Measurements from ENCODE around the gene NGFR.

NGFR gene

DNA sequence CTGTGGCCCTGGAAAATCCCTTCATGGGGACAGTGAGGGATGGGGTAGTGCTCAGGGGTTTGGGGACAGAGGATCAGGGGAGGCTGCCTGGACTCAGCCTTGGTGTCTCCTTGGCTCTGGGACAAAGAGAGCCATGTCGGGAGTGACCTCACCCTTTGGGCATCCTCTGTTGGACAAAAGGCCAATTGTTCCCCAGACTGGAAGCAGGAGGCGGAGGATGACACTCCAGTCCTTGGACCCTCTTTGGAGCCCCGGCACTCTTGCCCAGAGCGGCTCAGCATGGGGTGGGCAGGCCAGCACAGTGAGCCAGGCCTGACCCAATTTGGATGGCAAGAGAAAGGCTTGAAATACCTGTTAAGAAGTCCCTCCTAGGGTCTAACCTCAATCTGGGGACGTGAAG, 41.0 kb upstream of the NGFR start:
- no peak overlapping the region for H3K4me2 ChIP-seq (ENCODE audit: low read depth, low read length, poor library complexity, severe bottlenecking)
- no peaks in the 10 kb centered on the region for H3K9me2 ChIP-seq (replicated peaks; ENCODE audit: insufficient read depth, low read length)
- no peaks in the 10 kb centered on the region for H3K27me3 ChIP-seq (ENCODE audit: low read length)
- H2AFZ ChIP-seq (ENCODE audit: low read depth, low read length, severe bottlenecking): no peak overlapping the region
- no peaks in the 10 kb centered on the region for H4K20me1 ChIP-seq (ENCODE audit: low read depth, low read length)
- H3K9ac ChIP-seq (ENCODE audit: low read length): no peak overlapping the region
- no peaks in the 10 kb centered on the region for H3K79me2 ChIP-seq (ENCODE audit: insufficient read depth, low read length)
- H3K9me3 ChIP-seq (ENCODE audit: insufficient read depth, low read length): no peaks in the 10 kb centered on the region
- H3K36me3 ChIP-seq (ENCODE audit: low read length): no peaks in the 10 kb centered on the region
- no peaks in the 10 kb centered on the region for H3F3A ChIP-seq (ENCODE audit: insufficient read depth)
- TF ChIP-seq, protein P1, sequence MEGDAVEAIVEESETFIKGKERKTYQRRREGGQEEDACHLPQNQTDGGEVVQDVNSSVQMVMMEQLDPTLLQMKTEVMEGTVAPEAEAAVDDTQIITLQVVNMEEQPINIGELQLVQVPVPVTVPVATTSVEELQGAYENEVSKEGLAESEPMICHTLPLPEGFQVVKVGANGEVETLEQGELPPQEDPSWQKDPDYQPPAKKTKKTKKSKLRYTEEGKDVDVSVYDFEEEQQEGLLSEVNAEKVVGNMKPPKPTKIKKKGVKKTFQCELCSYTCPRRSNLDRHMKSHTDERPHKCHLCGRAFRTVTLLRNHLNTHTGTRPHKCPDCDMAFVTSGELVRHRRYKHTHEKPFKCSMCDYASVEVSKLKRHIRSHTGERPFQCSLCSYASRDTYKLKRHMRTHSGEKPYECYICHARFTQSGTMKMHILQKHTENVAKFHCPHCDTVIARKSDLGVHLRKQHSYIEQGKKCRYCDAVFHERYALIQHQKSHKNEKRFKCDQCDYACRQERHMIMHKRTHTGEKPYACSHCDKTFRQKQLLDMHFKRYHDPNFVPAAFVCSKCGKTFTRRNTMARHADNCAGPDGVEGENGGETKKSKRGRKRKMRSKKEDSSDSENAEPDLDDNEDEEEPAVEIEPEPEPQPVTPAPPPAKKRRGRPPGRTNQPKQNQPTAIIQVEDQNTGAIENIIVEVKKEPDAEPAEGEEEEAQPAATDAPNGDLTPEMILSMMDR (IDR thresholded peaks at IDR 0.05; ENCODE audit: insufficient read depth, low read length, poor library complexity, severe bottlenecking): no peak
- no peak for TF ChIP-seq EZH2phosphoT487 (conservative IDR thresholded peaks at IDR 0.05; ENCODE audit: low read length)
- no peak overlapping the region for H3K27ac ChIP-seq (ENCODE audit: low read depth, low read length)
- no peak overlapping the region for H3K4me3 ChIP-seq (ENCODE audit: insufficient read depth, low read length, poor library complexity, severe bottlenecking)

DNA sequence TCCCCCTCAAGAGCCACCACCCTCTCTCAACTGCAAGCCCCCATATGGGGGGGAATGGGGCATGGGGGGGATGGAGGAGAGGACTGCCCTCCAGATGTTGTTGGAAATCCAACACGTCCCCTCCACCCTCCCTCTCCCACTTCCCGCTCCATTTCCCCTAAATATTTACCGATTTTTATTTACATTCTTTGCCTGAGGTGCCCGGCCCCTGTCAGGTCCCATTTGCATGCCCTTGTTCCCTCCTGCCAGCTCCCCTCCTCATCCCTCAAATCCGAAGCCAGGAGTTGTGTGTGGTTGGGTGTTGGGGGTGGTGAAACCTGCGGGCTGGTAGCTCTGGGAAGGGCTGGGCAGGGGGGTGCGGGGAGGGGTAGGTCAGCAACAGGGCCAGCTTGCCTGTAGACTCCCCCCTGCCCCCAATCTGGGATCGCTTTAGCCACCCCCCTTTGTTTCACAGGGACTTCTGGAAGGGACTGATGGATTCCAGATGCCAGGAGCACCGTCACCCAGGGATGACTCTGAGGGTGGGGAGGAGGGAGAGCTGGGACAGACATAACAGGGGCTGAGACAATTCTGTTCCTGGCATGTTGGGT, 39.7 kb upstream of the NGFR start:
- H2AFZ ChIP-seq (ENCODE audit: low read depth, low read length, severe bottlenecking): no peak overlapping the region
- no peak overlapping the region for H3K4me3 ChIP-seq (ENCODE audit: insufficient read depth, low read length, poor library complexity, severe bottlenecking)
- no peak overlapping the region for H3K4me2 ChIP-seq (ENCODE audit: low read depth, low read length, poor library complexity, severe bottlenecking)
- H3K27me3 ChIP-seq (ENCODE audit: low read length): no peaks in the 10 kb centered on the region
- H3K9me2 ChIP-seq (replicated peaks; ENCODE audit: insufficient read depth, low read length): no peaks in the 10 kb centered on the region
- no peaks in the 10 kb centered on the region for H3K36me3 ChIP-seq (ENCODE audit: low read length)
- TF ChIP-seq, protein P1 (IDR thresholded peaks at IDR 0.05; ENCODE audit: insufficient read depth, low read length, poor library complexity, severe bottlenecking): no peak
- no peak for TF ChIP-seq EZH2phosphoT487 (conservative IDR thresholded peaks at IDR 0.05; ENCODE audit: low read length)
- H3K27ac ChIP-seq (ENCODE audit: low read depth, low read length): no peak overlapping the region
- no peaks in the 10 kb centered on the region for H4K20me1 ChIP-seq (ENCODE audit: low read depth, low read length)
- no peak overlapping the region for H3K9ac ChIP-seq (ENCODE audit: low read length)
- no peaks in the 10 kb centered on the region for H3K9me3 ChIP-seq (ENCODE audit: insufficient read depth, low read length)
- no peaks in the 10 kb centered on the region for H3K79me2 ChIP-seq (ENCODE audit: insufficient read depth, low read length)
- no peaks in the 10 kb centered on the region for H3F3A ChIP-seq (ENCODE audit: insufficient read depth)

DNA sequence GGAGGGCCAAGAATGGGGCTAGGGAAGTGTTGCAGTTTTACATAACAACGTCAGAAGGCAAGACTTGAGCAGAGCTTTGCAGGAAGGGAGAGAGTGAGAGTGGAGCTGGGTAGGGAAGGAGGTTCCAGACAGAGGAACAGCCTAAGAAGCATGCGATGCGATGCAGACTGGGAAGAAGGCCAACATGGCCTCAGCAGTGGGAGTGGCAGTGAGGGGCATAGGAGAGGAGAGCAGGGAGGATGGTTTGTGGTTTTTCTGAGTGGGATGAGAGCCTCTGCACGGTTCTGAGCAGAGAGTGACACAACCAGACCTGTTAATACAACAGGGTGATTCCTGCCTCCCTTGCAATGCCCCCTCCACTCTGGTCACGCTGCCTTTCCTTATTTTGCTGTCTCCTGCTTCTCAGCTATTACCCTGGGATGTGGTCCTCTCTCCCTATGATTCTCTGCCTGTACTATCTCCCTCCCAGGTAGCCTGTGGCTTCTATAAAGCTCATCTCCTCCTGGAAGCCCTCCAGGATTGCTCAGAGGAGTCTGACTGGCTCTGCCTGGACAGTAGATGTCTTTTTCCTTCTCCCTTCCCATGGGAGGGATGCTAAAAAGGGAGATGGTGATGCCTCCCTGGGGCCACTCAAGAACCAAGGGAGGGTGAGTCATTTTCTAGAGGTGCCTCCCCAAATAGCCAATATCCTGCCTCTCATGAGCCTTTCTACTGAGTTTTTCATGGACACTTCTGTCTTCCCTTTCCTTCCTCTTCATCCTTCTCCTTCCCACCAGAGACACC, 38.7 kb upstream of the NGFR start:
- H3K4me3 ChIP-seq (ENCODE audit: insufficient read depth, low read length, poor library complexity, severe bottlenecking): no peak overlapping the region
- TF ChIP-seq, protein P1 (IDR thresholded peaks at IDR 0.05; ENCODE audit: insufficient read depth, low read length, poor library complexity, severe bottlenecking): no peak
- TF ChIP-seq EZH2phosphoT487 (conservative IDR thresholded peaks at IDR 0.05; ENCODE audit: low read length): no peak
- H3K9me2 ChIP-seq (replicated peaks; ENCODE audit: insufficient read depth, low read length): no peaks in the 10 kb centered on the region
- H3F3A ChIP-seq (ENCODE audit: insufficient read depth): no peaks in the 10 kb centered on the region
- H3K4me2 ChIP-seq (ENCODE audit: low read depth, low read length, poor library complexity, severe bottlenecking): no peak overlapping the region
- no peaks in the 10 kb centered on the region for H3K27me3 ChIP-seq (ENCODE audit: low read length)
- H3K9ac ChIP-seq (ENCODE audit: low read length): no peak overlapping the region
- no peaks in the 10 kb centered on the region for H3K79me2 ChIP-seq (ENCODE audit: insufficient read depth, low read length)
- no peaks in the 10 kb centered on the region for H3K36me3 ChIP-seq (ENCODE audit: low read length)
- no peak overlapping the region for H2AFZ ChIP-seq (ENCODE audit: low read depth, low read length, severe bottlenecking)
- H3K27ac ChIP-seq (ENCODE audit: low read depth, low read length): no peak overlapping the region
- H4K20me1 ChIP-seq (ENCODE audit: low read depth, low read length): no peaks in the 10 kb centered on the region
- H3K9me3 ChIP-seq (ENCODE audit: insufficient read depth, low read length): no peaks in the 10 kb centered on the region
